Activated CD4-positive, alpha-beta T cell treated with anti-CD3 and anti-CD28 coated beads for 36 hours (primary cell): ENCODE data around the gene URI1. TPM values are rescaled to one million over a fixed set of nuclear protein-coding genes. Genes with fewer than 3 reads are reported as not detected.
"Not testable (repeated sequence)": the region's sequence is repeated elsewhere in the genome, so short reads cannot be mapped to it uniquely, and the experiment has no call there.

ENCODE experiments used
- ATAC-seq: fragments of 200-7000 bp; cut with Tn5 transposase; one replicate; pipeline ENCODE4 v1.10.0; 2021; ENCODE audit warnings: mild to moderate bottlenecking, moderate library complexity
- CTCF ChIA-PET: fragments of 350-600 bp; sonication (Branson Sonifier 250); formaldehyde crosslinking; loops from one replicate; lab custom pipeline; 2021; ENCODE audit warnings: antibody characterized with exemption; lab: Charles Lee
- POLR2A ChIA-PET: fragments of 350-600 bp; sonication (Branson Sonifier 250); formaldehyde crosslinking; loops from one replicate; lab custom pipeline; 2021; ENCODE audit warnings: antibody characterized with exemption, inconsistent platforms; lab: Charles Lee
- DNase-seq: peaks from one replicate; pipeline ENCODE4 v3.0.0-alpha.2; 2020
- H3K27ac Mint-ChIP-seq: one replicate; pipeline ENCODE4 v1.8.0; 2021; ENCODE audit warnings: mixed read lengths
- H3K27me3 Mint-ChIP-seq: one replicate; pipeline ENCODE4 v1.8.0; 2021; ENCODE audit warnings: mixed read lengths
- H3K36me3 Mint-ChIP-seq: one replicate; pipeline ENCODE4 v1.8.0; 2021; ENCODE audit warnings: low read depth, mixed read lengths
- H3K4me1 Mint-ChIP-seq: one replicate; pipeline ENCODE4 v1.8.0; 2021; ENCODE audit warnings: mixed read lengths
- H3K4me3 Mint-ChIP-seq: one replicate; pipeline ENCODE4 v1.8.0; 2021; ENCODE audit warnings: mild to moderate bottlenecking, moderate library complexity, mixed read lengths
- H3K9me3 Mint-ChIP-seq: one replicate; pipeline ENCODE4 v1.8.0; 2021; ENCODE audit warnings: low read depth, mixed read lengths
- intact Hi-C, 2 experiments: fragments of 100-400 bp; cut with DNase I in 1 of 2; cut with micrococcal nuclease in 1 of 2; formaldehyde crosslinking; loops; one replicate each; pipeline versions ENCODE4 v1.14.2 to v1.15.1; 2022 to 2024; cut with DNase I, micrococcal nuclease
- total RNA-seq, 2 experiments: library from RNA; stranded (reverse); gene quantifications; one replicate each; pipeline ENCODE4 v1.2.3, GENCODE V29; 2021

Gene URI1
- total RNA-seq, 2 experiments from 2014 or later: 61.3 to 69.7 TPM

DNA sequence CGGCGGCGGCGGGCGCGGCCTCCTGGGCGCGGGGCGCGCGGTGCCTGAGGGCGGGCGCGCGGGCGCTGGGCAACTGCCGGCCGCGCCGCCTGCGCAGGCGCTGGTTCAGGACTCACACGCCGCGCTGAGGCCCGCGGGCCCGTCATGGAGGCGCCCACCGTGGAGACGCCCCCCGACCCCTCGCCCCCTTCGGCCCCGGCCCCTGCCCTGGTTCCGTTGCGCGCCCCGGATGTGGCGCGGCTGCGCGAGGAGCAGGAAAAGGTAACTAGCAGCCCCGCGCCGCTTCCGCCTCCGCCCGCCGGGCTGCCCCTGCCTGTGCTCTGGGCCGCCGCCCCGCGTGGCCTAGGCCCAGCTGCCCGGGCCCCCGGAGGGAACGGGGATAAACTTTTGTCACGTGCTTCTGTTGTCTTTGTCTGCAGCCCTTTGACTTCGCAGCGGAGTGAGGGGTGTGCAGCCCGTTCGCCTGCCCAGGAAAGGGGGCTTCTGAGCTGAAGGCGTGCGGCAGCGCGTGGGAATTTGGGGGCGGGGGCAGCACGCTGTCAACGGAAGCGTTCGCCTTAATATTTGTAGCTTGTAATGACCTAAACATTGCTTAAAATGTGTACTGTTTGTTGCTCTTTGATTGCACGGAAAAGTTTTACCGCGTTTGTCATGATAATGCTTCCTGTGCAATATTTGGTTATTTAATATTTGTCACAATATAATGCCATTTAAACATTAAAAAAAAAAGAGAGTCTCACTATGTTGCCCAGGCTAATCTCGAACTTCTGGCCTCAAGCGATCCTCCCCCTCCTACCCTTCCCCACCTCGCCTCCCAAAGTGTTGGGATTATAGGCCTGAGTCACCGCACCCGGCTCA is 594 bp downstream of the URI1 start:
- peaks cover 26% of the 10 kb centered on the region for H3K36me3 Mint-ChIP-seq
- peak; percentile 71 for ATAC-seq
- H3K27ac Mint-ChIP-seq: peak overlapping the region; percentile 95
- H3K27me3 Mint-ChIP-seq: no peaks in the 10 kb centered on the region
- ChIA-PET CTCF (interaction anchor here (0.5 to 1.1 kb wide), 3 partner anchors 18 to 249 kb away, joined by 3 to 5 read pairs (median 3); no protein-coding TSS in a partner anchor), POLR2A (interaction anchor here (0.6 to 1.0 kb wide), 5 partner anchors 9 to 229 kb away, joined by 3 to 4 read pairs (median 3); no protein-coding TSS in a partner anchor)
- H3K4me1 Mint-ChIP-seq: peaks cover 48% of the 10 kb centered on the region
- DNase-seq: peak; percentile 85
- intact Hi-C loops: loop anchor here (1.0 to 10.0 kb wide), 10 partner anchors 35 to 1270 kb away; partner anchors contain the start of genes C19orf12 (in 1 of the 2), CCNE1 (in 1 of the 2), PLEKHF1 (in 1 of the 2) and POP4 (in 1 of the 2)
- peak overlapping the region; percentile 96 for H3K4me3 Mint-ChIP-seq
- H3K9me3 Mint-ChIP-seq: no peaks in the 10 kb centered on the region

GRCh38 chr19:29943615-29944014 is 1.6 kb downstream of the URI1 start:
- H3K27ac Mint-ChIP-seq: peak overlapping the region; percentile 95
- POLR2A ChIA-PET: no interaction called here
- peaks cover 54% of the 10 kb centered on the region for H3K4me1 Mint-ChIP-seq
- no peak for ATAC-seq
- H3K9me3 Mint-ChIP-seq: no peaks in the 10 kb centered on the region
- intact Hi-C loops: loop anchor here (2.0 to 10.0 kb wide), 5 partner anchors 34 to 1269 kb away; partner anchors contain the start of gene UQCRFS1 (in 1 of the 2)
- CTCF ChIA-PET: interaction anchor here (1.8 kb wide), 1 partner anchor 12 kb away, joined by 4 read pairs; no protein-coding TSS in a partner anchor
- H3K36me3 Mint-ChIP-seq: peaks cover 34% of the 10 kb centered on the region
- peak overlapping the region; percentile 96 for H3K4me3 Mint-ChIP-seq
- no peak for DNase-seq
- H3K27me3 Mint-ChIP-seq: no peaks in the 10 kb centered on the region

GRCh38 chr19:29944390-29945012 is 2.5 kb downstream of the URI1 start:
- H3K27me3 Mint-ChIP-seq: no peaks in the 10 kb centered on the region
- ATAC-seq: peak; percentile 18
- no peak for DNase-seq
- H3K4me1 Mint-ChIP-seq: peaks cover 54% of the 10 kb centered on the region
- peak overlapping the region; percentile 84 for H3K27ac Mint-ChIP-seq
- intact Hi-C loops: loop anchor here (5.0 to 10.0 kb wide), 4 partner anchors 33 to 1268 kb away; no protein-coding TSS in a partner anchor
- POLR2A ChIA-PET: interaction anchor here (0.6 to 0.9 kb wide), 2 partner anchors 22 to 228 kb away, joined by 3 read pairs; no protein-coding TSS in a partner anchor
- CTCF ChIA-PET: interaction anchor here (0.6 to 2.3 kb wide), 5 partner anchors 11 to 107 kb away, joined by 3 to 13 read pairs (median 4); no protein-coding TSS in a partner anchor
- peaks cover 38% of the 10 kb centered on the region for H3K36me3 Mint-ChIP-seq
- peak overlapping the region; percentile 96 for H3K4me3 Mint-ChIP-seq
- H3K9me3 Mint-ChIP-seq: no peaks in the 10 kb centered on the region

DNA sequence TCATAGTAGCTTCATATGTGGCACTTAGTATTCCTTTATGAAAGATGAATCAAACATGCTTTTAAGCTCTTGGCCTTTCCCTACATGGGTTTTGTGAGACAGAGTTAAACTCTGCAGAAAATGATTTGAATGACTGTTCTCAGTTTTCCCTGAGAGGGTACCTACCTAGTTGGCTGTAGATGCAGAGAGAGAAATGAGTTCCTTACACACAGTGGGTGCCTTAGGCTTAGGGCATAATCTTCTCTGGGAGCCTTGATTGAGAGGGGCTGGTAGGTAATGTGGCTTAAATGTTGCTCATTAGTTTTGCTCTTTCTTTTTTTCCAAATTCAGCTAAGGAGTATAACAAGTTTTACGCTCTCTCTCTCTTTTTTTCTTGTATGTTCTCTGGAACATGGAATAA is 3.0 kb downstream of the URI1 start:
- H3K4me1 Mint-ChIP-seq: peaks cover 59% of the 10 kb centered on the region
- peaks cover 39% of the 10 kb centered on the region for H3K36me3 Mint-ChIP-seq
- H3K9me3 Mint-ChIP-seq: no peaks in the 10 kb centered on the region
- peak overlapping the region; percentile 96 for H3K4me3 Mint-ChIP-seq
- ATAC-seq: peak; percentile 34
- H3K27ac Mint-ChIP-seq: peak overlapping the region; percentile 84
- no peak for DNase-seq
- CTCF ChIA-PET: interaction anchor here (0.6 to 2.3 kb wide), 6 partner anchors 9 to 107 kb away, joined by 3 to 13 read pairs (median 4); no protein-coding TSS in a partner anchor
- POLR2A ChIA-PET: interaction anchor here (0.6 to 0.9 kb wide), 2 partner anchors 21 to 229 kb away, joined by 3 read pairs; no protein-coding TSS in a partner anchor
- no peaks in the 10 kb centered on the region for H3K27me3 Mint-ChIP-seq
- intact Hi-C loops: loop anchor here in 1 of 2 experiments (10.0 kb wide), 1 partner anchor 280 kb away; no protein-coding TSS in a partner anchor

GRCh38 chr19:29945433-29945832 is 3.4 kb downstream of the URI1 start:
- ATAC-seq: no peak
- Mint-ChIP-seq H3K4me1 (peaks cover 63% of the 10 kb centered on the region), H3K36me3 (peaks cover 43% of the 10 kb centered on the region), H3K27me3 (no peaks in the 10 kb centered on the region), H3K4me3 (peak overlapping the region; percentile 96), H3K9me3 (no peaks in the 10 kb centered on the region), H3K27ac (peak overlapping the region; percentile 84)
- ChIA-PET CTCF (interaction anchor here (0.6 to 2.3 kb wide), 4 partner anchors 9 to 107 kb away, joined by 3 to 13 read pairs (median 4); no protein-coding TSS in a partner anchor), POLR2A (interaction anchor here (0.9 kb wide), 1 partner anchor 229 kb away, joined by 3 read pairs; no protein-coding TSS in a partner anchor)
- intact Hi-C loops: loop anchor here in 1 of 2 experiments (10.0 kb wide), 1 partner anchor 279 kb away; no protein-coding TSS in a partner anchor
- DNase-seq: no peak

GRCh38 chr19:29946645-29947044 is 4.6 kb downstream of the URI1 start:
- ATAC-seq (no peak), DNase-seq (no peak)
- no peak overlapping the region for H3K4me3 Mint-ChIP-seq
- ChIA-PET CTCF (interaction anchor here (2.3 kb wide), 1 partner anchor 20 kb away, joined by 13 read pairs; no protein-coding TSS in a partner anchor), POLR2A (interaction anchor here (0.6 kb wide), 1 partner anchor 983 kb away, joined by 3 read pairs; no protein-coding TSS in a partner anchor)
- peaks cover 64% of the 10 kb centered on the region for H3K4me1 Mint-ChIP-seq
- peaks cover 2% of the 10 kb centered on the region for H3K9me3 Mint-ChIP-seq
- H3K36me3 Mint-ChIP-seq: peaks cover 48% of the 10 kb centered on the region
- H3K27ac Mint-ChIP-seq: peak overlapping the region; percentile 91
- H3K27me3 Mint-ChIP-seq: no peaks in the 10 kb centered on the region
- intact Hi-C loops: loop anchor here in 1 of 2 experiments (10.0 kb wide), 1 partner anchor 278 kb away; no protein-coding TSS in a partner anchor

GRCh38 chr19:29947871-29948270 is 5.8 kb downstream of the URI1 start:
- no peak for DNase-seq
- Mint-ChIP-seq H3K4me1 (peaks cover 72% of the 10 kb centered on the region), H3K27me3 (no peaks in the 10 kb centered on the region), H3K27ac (peak overlapping the region; percentile 91), H3K9me3 (peaks cover 2% of the 10 kb centered on the region), H3K36me3 (peaks cover 57% of the 10 kb centered on the region), H3K4me3 (peak overlapping the region; percentile 35)
- intact Hi-C loops: loop anchor here in 1 of 2 experiments (10.0 kb wide), 1 partner anchor 277 kb away; no protein-coding TSS in a partner anchor
- peak; percentile 72 for ATAC-seq
- ChIA-PET CTCF (no interaction called here), POLR2A (no interaction called here)

DNA sequence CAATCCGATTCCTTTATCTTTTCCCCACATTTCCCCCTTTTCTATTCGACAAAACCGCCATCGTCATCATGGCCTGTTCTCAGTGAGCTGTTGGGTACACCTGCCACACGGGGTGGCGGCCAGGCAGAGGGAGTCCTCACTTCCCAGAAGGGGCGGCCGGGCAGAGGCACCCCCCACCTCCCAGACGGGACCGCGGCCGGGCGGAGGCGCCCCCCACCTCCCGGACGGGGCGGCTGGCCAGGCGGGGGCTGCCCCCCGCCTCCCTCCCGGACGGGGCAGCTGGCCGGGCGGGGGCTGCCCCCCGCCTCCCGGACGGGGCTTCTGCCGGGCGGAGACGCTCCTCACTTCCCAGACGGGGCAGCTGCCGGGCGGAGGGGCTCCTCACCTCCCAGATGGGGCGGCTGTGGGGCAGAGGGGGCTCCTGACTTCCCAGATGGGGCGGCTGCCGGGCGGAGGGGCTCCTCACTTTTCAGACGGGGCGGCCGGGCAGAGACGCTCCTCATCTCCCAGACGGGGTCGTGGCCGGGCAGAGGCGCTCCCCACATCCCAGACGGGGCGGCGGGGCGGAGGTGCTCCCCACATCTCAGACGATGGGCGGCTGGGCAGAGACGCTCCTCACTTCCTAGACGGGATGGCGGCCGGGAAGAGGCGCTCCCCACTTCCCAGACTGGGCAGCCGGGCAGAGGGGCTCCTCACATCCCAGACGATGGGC is 6.9 kb downstream of the URI1 start:
- peaks cover 73% of the 10 kb centered on the region for H3K4me1 Mint-ChIP-seq
- peak overlapping the region; percentile 91 for H3K27ac Mint-ChIP-seq
- CTCF ChIA-PET, H3K27me3 Mint-ChIP-seq, ATAC-seq, H3K9me3 Mint-ChIP-seq, H3K4me3 Mint-ChIP-seq, DNase-seq, POLR2A ChIA-PET: not testable (repeated sequence)
- H3K36me3 Mint-ChIP-seq: peaks cover 55% of the 10 kb centered on the region
- intact Hi-C loops: loop anchor here in 1 of 2 experiments (10.0 kb wide), 1 partner anchor 276 kb away; no protein-coding TSS in a partner anchor

DNA sequence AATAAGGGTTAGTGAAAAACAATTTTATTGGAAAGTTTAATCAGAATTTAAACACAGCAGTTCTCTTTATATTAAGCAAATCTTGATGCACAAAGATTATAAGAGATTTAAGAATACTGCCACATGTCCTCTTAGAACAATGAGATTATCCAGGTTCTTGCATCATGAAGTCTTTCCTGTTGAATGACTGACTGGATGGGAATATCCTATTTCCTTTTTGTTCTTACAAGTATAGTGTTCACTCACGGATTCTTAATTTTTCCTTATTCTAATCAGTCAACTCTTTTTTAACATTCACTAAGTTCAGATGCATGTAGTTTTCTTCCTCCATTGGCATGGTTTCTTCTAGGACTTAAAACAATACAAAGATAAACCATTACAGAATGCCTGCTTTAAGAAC is 10.1 kb downstream of the URI1 start:
- POLR2A ChIA-PET: interaction anchor here (0.8 kb wide), 1 partner anchor 9 kb away, joined by 3 read pairs; no protein-coding TSS in a partner anchor
- CTCF ChIA-PET: no interaction called here
- H3K4me1 Mint-ChIP-seq: peaks cover 63% of the 10 kb centered on the region
- peaks cover 4% of the 10 kb centered on the region for H3K9me3 Mint-ChIP-seq
- peaks cover 54% of the 10 kb centered on the region for H3K36me3 Mint-ChIP-seq
- intact Hi-C loops: no loop called here
- no peaks in the 10 kb centered on the region for H3K27me3 Mint-ChIP-seq
- DNase-seq (no peak), ATAC-seq (no peak)
- H3K27ac Mint-ChIP-seq: peak overlapping the region; percentile 59
- no peak overlapping the region for H3K4me3 Mint-ChIP-seq

GRCh38 chr19:29952646-29953045 is 10.6 kb downstream of the URI1 start:
- peak; percentile 28 for ATAC-seq
- Mint-ChIP-seq H3K4me1 (peaks cover 61% of the 10 kb centered on the region), H3K4me3 (no peak overlapping the region), H3K27me3 (no peaks in the 10 kb centered on the region), H3K36me3 (peaks cover 52% of the 10 kb centered on the region), H3K9me3 (peaks cover 4% of the 10 kb centered on the region), H3K27ac (peak overlapping the region; percentile 59)
- CTCF ChIA-PET: no interaction called here
- POLR2A ChIA-PET: no interaction called here
- intact Hi-C loops: no loop called here
- DNase-seq: no peak
